ENCODE results near the gene SLC30A4.
"Not testable (repeated sequence)": the region's sequence is repeated elsewhere in the genome, so short reads cannot be mapped to it uniquely, and the experiment has no call there.

SLC30A4 gene

GRCh38 chr15:45522328-45523165, at the start of gene SLC30A4:
SLC30A4 (minus strand) TSS chr15:45522755; CDS start chr15:45522354, 401 bp downstream.
- DNase-seq = peak; percentile 77

GRCh38 chr15:45555934-45556608, 33.5 kb upstream of the SLC30A4 start:
- DNase-seq = no peak

- DNase-seq = no peak
These were observed 29.1 kb upstream of the SLC30A4 start for GRCh38 chr15:45551676-45552075.

- DNase-seq = no peak
These were observed 27.9 kb upstream of the SLC30A4 start for GRCh38 chr15:45550436-45550835.

GRCh38 chr15:45549541-45550220, 27.1 kb upstream of the SLC30A4 start:
- no peak for DNase-seq

- no peak for DNase-seq
These were observed 26.4 kb upstream of the SLC30A4 start for GRCh38 chr15:45548753-45549520.

- no peak for DNase-seq
These were observed 24.2 kb upstream of the SLC30A4 start for GRCh38 chr15:45546789-45547188.

GRCh38 chr15:45544266-45545023, 21.9 kb upstream of the SLC30A4 start:
- no peak for DNase-seq

GRCh38 chr15:45543051-45543450, 20.5 kb upstream of the SLC30A4 start:
- DNase-seq = no peak

- DNase-seq = no peak
These were observed 18.0 kb upstream of the SLC30A4 start for GRCh38 chr15:45540531-45540930.

- DNase-seq = no peak
These were observed 17.1 kb upstream of the SLC30A4 start for GRCh38 chr15:45539680-45540079.

- DNase-seq = no peak
These were observed 14.4 kb upstream of the SLC30A4 start for GRCh38 chr15:45536934-45537333.

GRCh38 chr15:45535486-45536042, 13.0 kb upstream of the SLC30A4 start:
- no peak for DNase-seq

- no peak for DNase-seq
These were observed 12.3 kb upstream of the SLC30A4 start for GRCh38 chr15:45534821-45535220.

- not testable (repeated sequence) for DNase-seq
These were observed 10.3 kb upstream of the SLC30A4 start for GRCh38 chr15:45532892-45533291.

- DNase-seq = no peak
These were observed 7.1 kb upstream of the SLC30A4 start for GRCh38 chr15:45529613-45530012.

GRCh38 chr15:45527086-45527485, 4.5 kb upstream of the SLC30A4 start:
- no peak for DNase-seq

GRCh38 chr15:45523166-45523460, 558 bp upstream of the SLC30A4 start:
- no peak for DNase-seq

GRCh38 chr15:45521596-45522327, 793 bp downstream of the SLC30A4 start:
- DNase-seq = no peak

- no peak for DNase-seq
These were observed 11.7 kb downstream of the SLC30A4 start for GRCh38 chr15:45510758-45511280.

GRCh38 chr15:45507143-45507542, 15.4 kb downstream of the SLC30A4 start:
- not testable (repeated sequence) for DNase-seq

Data from activated T-cell treated with anti-CD3 and anti-CD28 coated beads, Interleukin-2, amount 50 U/mL, for 1 hour (primary cell).